ENCODE data around the gene CDC42BPB.

DNA sequence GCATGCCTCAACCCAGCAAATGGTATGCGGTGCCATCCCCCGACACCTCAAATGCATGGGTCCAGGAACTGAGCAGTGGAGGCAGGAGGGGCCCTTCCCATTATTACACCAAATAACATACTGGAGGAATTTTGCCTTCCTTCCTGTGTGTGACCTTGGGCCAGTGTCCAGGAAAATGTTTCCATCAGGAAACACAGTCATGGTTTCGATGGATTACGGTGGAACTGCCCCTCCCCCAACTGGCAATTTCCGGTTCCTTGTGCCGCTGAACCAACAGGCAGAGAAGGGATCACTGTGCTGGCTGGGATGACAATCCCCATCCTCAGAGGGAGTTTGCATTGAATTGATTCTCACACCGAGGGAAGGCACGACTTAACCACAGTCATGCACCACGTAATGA lies 9.1 kb upstream of the CDC42BPB start:
- TF ChIP-seq, protein P1, sequence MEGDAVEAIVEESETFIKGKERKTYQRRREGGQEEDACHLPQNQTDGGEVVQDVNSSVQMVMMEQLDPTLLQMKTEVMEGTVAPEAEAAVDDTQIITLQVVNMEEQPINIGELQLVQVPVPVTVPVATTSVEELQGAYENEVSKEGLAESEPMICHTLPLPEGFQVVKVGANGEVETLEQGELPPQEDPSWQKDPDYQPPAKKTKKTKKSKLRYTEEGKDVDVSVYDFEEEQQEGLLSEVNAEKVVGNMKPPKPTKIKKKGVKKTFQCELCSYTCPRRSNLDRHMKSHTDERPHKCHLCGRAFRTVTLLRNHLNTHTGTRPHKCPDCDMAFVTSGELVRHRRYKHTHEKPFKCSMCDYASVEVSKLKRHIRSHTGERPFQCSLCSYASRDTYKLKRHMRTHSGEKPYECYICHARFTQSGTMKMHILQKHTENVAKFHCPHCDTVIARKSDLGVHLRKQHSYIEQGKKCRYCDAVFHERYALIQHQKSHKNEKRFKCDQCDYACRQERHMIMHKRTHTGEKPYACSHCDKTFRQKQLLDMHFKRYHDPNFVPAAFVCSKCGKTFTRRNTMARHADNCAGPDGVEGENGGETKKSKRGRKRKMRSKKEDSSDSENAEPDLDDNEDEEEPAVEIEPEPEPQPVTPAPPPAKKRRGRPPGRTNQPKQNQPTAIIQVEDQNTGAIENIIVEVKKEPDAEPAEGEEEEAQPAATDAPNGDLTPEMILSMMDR (IDR thresholded peaks at IDR 0.05) = no peak
- TF ChIP-seq POLR2A (IDR thresholded peaks at IDR 0.05) = no peak

Data from Peyer's patch (tissue), 4 donors.